ENCODE data around the gene NEK7.

Gene NEK7

DNA sequence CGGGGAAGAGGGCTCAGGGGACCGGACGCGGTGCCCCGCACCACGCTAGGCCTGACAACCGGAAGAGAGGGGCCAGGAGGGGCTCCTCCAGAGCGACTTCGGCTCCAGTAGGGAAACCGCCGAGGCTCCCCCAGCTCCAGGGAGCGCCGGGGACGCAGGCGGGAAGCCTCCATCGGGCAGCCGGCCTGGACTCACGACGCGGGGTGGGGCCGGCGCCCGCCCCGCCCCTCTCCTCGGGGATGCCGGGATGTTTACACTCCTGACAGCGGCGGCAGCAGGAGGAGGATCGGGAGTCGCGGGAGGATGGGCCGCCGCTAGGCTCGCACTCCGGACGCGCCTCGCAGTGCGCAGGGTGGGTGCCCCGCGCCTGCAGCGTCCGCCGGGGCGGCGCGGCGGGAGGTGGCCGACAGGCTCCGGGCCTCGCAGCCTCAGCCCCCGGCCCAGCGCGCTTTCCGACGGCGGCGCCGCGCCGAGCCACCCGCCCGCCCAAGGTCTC, at the start of gene NEK7:
TSS of gene NEK7 (plus strand) at position 254 of the 496 bp plus-strand sequence. CDS start 75,583 bp downstream, outside the sequence.
- TF ChIP-seq POLR2A (IDR thresholded peaks at IDR 0.05; ENCODE audit: low read length) (peak; percentile 82), GATA1 (IDR thresholded peaks at IDR 0.05; ENCODE audit: low read depth, low read length) (no peak)
- DNase-seq, result peak; percentile 77 to 86

GRCh38 chr1:198107091-198107501, 49.7 kb upstream of the NEK7 start:
- DNase-seq, result no peak
- no peak for TF ChIP-seq POLR2A (IDR thresholded peaks at IDR 0.05; ENCODE audit: low read length)
- no peak for TF ChIP-seq GATA1 (IDR thresholded peaks at IDR 0.05; ENCODE audit: low read depth, low read length)

- TF ChIP-seq POLR2A (IDR thresholded peaks at IDR 0.05; ENCODE audit: low read length) (no peak), GATA1 (IDR thresholded peaks at IDR 0.05; ENCODE audit: low read depth, low read length) (no peak)
Observed at GRCh38 chr1:198108636-198109370, 48.0 kb upstream of the NEK7 start.

DNA sequence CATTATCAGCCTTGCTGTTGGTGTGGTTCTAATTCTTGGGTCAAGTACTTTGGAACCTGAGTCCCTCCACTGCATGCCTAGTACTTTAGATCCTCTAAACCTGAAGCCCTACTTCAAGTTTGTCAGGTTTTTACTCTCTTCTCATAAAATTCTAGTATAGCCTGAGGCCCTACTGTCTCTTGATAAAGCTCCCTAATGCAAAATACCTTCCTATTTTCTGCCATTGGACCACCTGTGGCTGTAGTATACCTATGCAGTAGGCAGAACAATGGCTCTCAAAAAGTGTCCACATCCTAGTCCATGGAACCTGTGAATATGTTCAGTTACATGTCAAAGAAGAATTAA, 47.5 kb upstream of the NEK7 start:
- DNase-seq, result no peak
- TF ChIP-seq GATA1 (IDR thresholded peaks at IDR 0.05; ENCODE audit: low read depth, low read length) (no peak), POLR2A (IDR thresholded peaks at IDR 0.05; ENCODE audit: low read length) (no peak)

More at GRCh38 chr1:198108636-198109370, 48.0 kb upstream of the NEK7 start:
- DNase-seq, result no peak

DNA sequence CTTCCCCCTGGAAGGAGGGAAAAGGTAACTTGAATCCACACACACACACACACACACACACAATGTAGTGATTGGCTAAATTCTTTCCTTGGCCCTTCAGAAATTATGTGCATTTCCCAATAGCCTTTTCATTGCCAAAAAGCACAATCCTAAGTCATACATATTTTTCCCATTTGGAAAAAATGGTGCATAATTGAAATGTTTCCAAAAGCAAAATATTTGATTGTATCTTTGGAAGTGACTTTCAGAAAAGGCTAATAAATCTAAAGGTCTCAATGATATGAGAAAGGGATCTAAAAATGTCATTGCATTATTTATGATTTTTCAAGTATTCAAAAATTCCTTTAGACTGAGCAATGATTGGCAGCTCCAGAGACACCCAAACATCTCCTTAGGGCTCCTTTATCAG, 43.5 kb upstream of the NEK7 start:
- TF ChIP-seq POLR2A (IDR thresholded peaks at IDR 0.05; ENCODE audit: low read length) (no peak), GATA1 (IDR thresholded peaks at IDR 0.05; ENCODE audit: low read depth, low read length) (no peak)
- no peak for DNase-seq

DNA sequence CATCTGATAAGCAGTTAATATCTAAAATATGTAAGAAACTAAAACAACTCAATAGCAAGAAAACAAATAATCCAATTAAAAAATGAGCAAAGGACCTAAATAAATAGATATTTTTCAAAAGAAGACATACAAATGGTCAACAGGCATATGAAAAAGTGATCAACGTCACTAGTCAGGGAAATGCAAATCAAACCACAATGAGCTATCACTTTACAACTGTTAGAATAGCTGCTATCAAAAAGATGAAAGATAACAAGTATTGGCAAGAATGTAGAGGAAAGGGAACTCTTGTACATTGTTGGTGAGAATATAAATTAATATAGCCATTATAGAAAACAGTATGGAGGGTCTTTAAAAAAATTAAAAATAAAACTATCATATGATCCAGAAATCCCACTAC, 40.7 kb upstream of the NEK7 start:
- DNase-seq, result peak in 1 of 2 experiments; percentile 29
- no peak for TF ChIP-seq GATA1 (IDR thresholded peaks at IDR 0.05; ENCODE audit: low read depth, low read length)
- TF ChIP-seq POLR2A (IDR thresholded peaks at IDR 0.05; ENCODE audit: low read length), result no peak

DNA sequence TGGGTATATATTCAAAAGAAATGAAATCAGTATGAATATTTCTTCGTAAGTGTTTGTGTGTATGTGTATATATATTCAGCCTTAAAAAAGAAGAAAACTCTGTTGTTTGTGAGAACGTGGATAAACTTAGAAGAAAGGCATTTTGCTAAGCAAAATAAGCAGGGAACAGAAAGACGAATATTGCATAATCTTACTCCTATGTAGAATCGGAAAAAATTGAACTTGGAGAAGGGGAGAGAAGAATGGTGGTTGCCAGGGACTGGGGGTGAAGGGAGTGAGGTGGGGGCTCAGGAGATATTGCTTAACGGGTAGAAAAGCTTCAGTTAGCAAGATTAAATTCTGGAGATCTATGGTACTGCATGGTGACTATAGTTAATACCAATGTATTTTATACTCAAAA, 40.3 kb upstream of the NEK7 start:
- TF ChIP-seq POLR2A (IDR thresholded peaks at IDR 0.05; ENCODE audit: low read length) (no peak), GATA1 (IDR thresholded peaks at IDR 0.05; ENCODE audit: low read depth, low read length) (no peak)

GRCh38 chr1:198117267-198117666, 39.5 kb upstream of the NEK7 start:
- DNase-seq, result no peak

More for the DNA sequence above, 40.3 kb upstream of the NEK7 start:
- DNase-seq, result no peak

GRCh38 chr1:198118134-198118533, 38.7 kb upstream of the NEK7 start:
- DNase-seq, result no peak
- TF ChIP-seq POLR2A (IDR thresholded peaks at IDR 0.05; ENCODE audit: low read length) (no peak), GATA1 (IDR thresholded peaks at IDR 0.05; ENCODE audit: low read depth, low read length) (no peak)

More at GRCh38 chr1:198117267-198117666, 39.5 kb upstream of the NEK7 start:
- TF ChIP-seq GATA1 (IDR thresholded peaks at IDR 0.05; ENCODE audit: low read depth, low read length), result no peak
- TF ChIP-seq POLR2A (IDR thresholded peaks at IDR 0.05; ENCODE audit: low read length), result no peak

GRCh38 chr1:198119906-198120305, 36.9 kb upstream of the NEK7 start:
- DNase-seq, result no peak
- no peak for TF ChIP-seq GATA1 (IDR thresholded peaks at IDR 0.05; ENCODE audit: low read depth, low read length)
- no peak for TF ChIP-seq POLR2A (IDR thresholded peaks at IDR 0.05; ENCODE audit: low read length)

- TF ChIP-seq GATA1 (IDR thresholded peaks at IDR 0.05; ENCODE audit: low read depth, low read length) (no peak), POLR2A (IDR thresholded peaks at IDR 0.05; ENCODE audit: low read length) (peak; percentile 19)
- DNase-seq, result peak in 1 of 2 experiments; percentile 41
Observed at GRCh38 chr1:198121056-198121826, 35.6 kb upstream of the NEK7 start.

GRCh38 chr1:198122693-198123092, 34.1 kb upstream of the NEK7 start:
- peak; percentile 71 to 85 for DNase-seq
- TF ChIP-seq GATA1 (IDR thresholded peaks at IDR 0.05; ENCODE audit: low read depth, low read length) (no peak), POLR2A (IDR thresholded peaks at IDR 0.05; ENCODE audit: low read length) (no peak)

- TF ChIP-seq GATA1 (IDR thresholded peaks at IDR 0.05; ENCODE audit: low read depth, low read length), result no peak
- no peak for TF ChIP-seq POLR2A (IDR thresholded peaks at IDR 0.05; ENCODE audit: low read length)
- DNase-seq, result peak in 1 of 2 experiments; percentile 49
Observed at GRCh38 chr1:198123133-198123532, 33.7 kb upstream of the NEK7 start.

DNA sequence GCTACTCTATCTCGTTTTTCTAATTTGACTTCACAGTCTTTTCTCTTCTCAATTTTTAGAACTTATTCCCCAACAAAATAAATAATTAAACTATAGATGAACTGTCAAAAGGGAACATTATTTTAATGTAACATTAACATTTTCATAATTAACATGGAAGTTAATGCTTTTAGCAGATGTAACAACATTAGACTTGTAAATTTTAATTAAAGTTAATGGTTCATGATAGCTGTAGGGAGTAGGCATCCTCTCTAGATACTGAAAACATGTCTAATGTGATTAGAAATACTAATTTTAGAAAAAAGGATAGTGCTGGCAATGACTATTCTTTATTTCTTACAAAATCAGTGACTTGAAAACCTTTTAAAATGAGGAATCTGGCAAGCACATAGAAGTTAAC, 32.1 kb upstream of the NEK7 start:
- no peak for DNase-seq
- no peak for TF ChIP-seq POLR2A (IDR thresholded peaks at IDR 0.05; ENCODE audit: low read length)
- TF ChIP-seq GATA1 (IDR thresholded peaks at IDR 0.05; ENCODE audit: low read depth, low read length), result no peak
